IMR-90 (cell line): ENCODE data around the gene GLT8D2. TPM values are rescaled to one million over a fixed set of nuclear protein-coding genes. Genes with fewer than 3 reads are reported as not detected.
"Not testable (repeated sequence)": the region's sequence is repeated elsewhere in the genome, so short reads cannot be mapped to it uniquely, and the experiment has no call there.

Experiments used
- ATAC-seq: fragments of 200-7000 bp; cut with Tn5 transposase; 2 replicates; pipeline ENCODE4 v1.9.1; 2020; ENCODE audit warnings: low read depth, mild to moderate bottlenecking, moderate library complexity
- BruUV-seq: library from RNA; stranded (reverse); fragments of 400-500 nt; replicated peaks from 2 replicates; lab custom pipeline; 2021; lab: Mats Ljungman, UMichigan
- CTCF ChIA-PET: fragments of 300-600 bp; formaldehyde crosslinking; extraction: SDS; loops from one replicate; lab custom pipeline; 2021; ENCODE audit warnings: antibody characterized with exemption; lab: Yijun Ruan, JAX
- POLR2A ChIA-PET: fragments of 300-600 bp; sonication (Branson Sonifier 250); formaldehyde crosslinking; loops from one replicate; lab custom pipeline; 2022; ENCODE audit warnings: antibody characterized with exemption; ENCODE audit not compliant: unreplicated experiment; lab: Charles Lee
- DNase-seq: peaks from one replicate; pipeline ENCODE4 v3.0.0; 2013
- H2AFZ ChIP-seq: replicated peaks from 2 replicates; pipeline ENCODE3; 2013; ENCODE audit warnings: low read length, mild to moderate bottlenecking; ENCODE audit not compliant: poor library complexity
- H2AK5ac ChIP-seq: 2 replicates; pipeline ENCODE4 v1.6.1; 2013; ENCODE audit warnings: low read depth, low read length, inconsistent platforms
- H2AK9ac ChIP-seq: replicated peaks from 2 replicates; pipeline ENCODE3; 2013; ENCODE audit warnings: mild to moderate bottlenecking, low read depth, low read length, moderate library complexity; ENCODE audit not compliant: poor library complexity
- H2BK120ac ChIP-seq: 2 replicates; pipeline ENCODE4 v1.6.1; 2013; ENCODE audit warnings: low read depth, low read length, inconsistent platforms
- H2BK15ac ChIP-seq: 3 replicates; pipeline ENCODE4 v1.6.1; 2013; ENCODE audit warnings: low read depth, low read length, inconsistent platforms
- H2BK20ac ChIP-seq: 2 replicates; pipeline ENCODE4 v1.6.1; 2013; ENCODE audit warnings: low read depth, mild to moderate bottlenecking, inconsistent platforms, low read length, moderate library complexity
- H2BK5ac ChIP-seq: 2 replicates; pipeline ENCODE4 v1.6.1; 2013; ENCODE audit warnings: mild to moderate bottlenecking, low read depth, low read length, inconsistent platforms; ENCODE audit not compliant: poor library complexity, severe bottlenecking
- H3K14ac ChIP-seq: replicated peaks from 2 replicates; pipeline ENCODE4 v1.6.1; 2013; ENCODE audit warnings: low read depth, low read length, inconsistent platforms
- H3K18ac ChIP-seq: 2 replicates; pipeline ENCODE4 v1.6.1; 2013; ENCODE audit warnings: low read depth, low read length, control low read depth
- H3K23ac ChIP-seq: 2 replicates; pipeline ENCODE4 v1.6.1; 2013; ENCODE audit warnings: low read depth, low read length, inconsistent platforms
- H3K27ac ChIP-seq: 2 replicates; pipeline ENCODE4 v1.5.1; 2013; ENCODE audit warnings: mild to moderate bottlenecking, control low read depth, low read length; ENCODE audit not compliant: insufficient read depth
- H3K27me3 ChIP-seq: 2 replicates; pipeline ENCODE4 v1.6.1; 2013; ENCODE audit warnings: low read length; ENCODE audit not compliant: control insufficient read depth, insufficient read depth
- H3K36me3 ChIP-seq: 2 replicates; pipeline ENCODE4 v1.6.1; 2013; ENCODE audit warnings: low read length, mixed read lengths; ENCODE audit not compliant: control insufficient read depth, insufficient read depth
- H3K4ac ChIP-seq: 2 replicates; pipeline ENCODE4 v1.6.1; 2013; ENCODE audit warnings: low read depth, low read length, inconsistent platforms
- H3K4me1 ChIP-seq: 2 replicates; pipeline ENCODE4 v1.6.1; 2013; ENCODE audit warnings: low read length, mixed read lengths; ENCODE audit not compliant: control insufficient read depth, insufficient read depth
- H3K4me2 ChIP-seq: 2 replicates; pipeline ENCODE4 v1.6.1; 2013; ENCODE audit warnings: low read depth, mild to moderate bottlenecking, control low read depth, low read length, moderate library complexity
- H3K4me3 ChIP-seq: 2 replicates; pipeline ENCODE4 v1.5.1; 2013; ENCODE audit warnings: low read depth, mild to moderate bottlenecking, control low read depth, low read length, moderate library complexity; ENCODE audit not compliant: insufficient read depth
- H3K56ac ChIP-seq: 2 replicates; pipeline ENCODE4 v1.6.1; 2013; ENCODE audit warnings: low read length, inconsistent platforms; ENCODE audit not compliant: insufficient read depth; ENCODE audit errors: extremely low read depth
- H3K79me1 ChIP-seq, 2 experiments: 2 replicates each; pipeline ENCODE4 v1.6.1; 2013; ENCODE audit warnings: low read length in 2 of 2, inconsistent platforms in 1 of 2, low read depth in 1 of 2
- H3K9ac ChIP-seq: 2 replicates; pipeline ENCODE4 v1.6.1; 2013; ENCODE audit warnings: low read depth, low read length, control low read depth
- H3K9me1 ChIP-seq: 2 replicates; pipeline ENCODE4 v1.6.1; 2013; ENCODE audit warnings: low read length, inconsistent platforms; ENCODE audit not compliant: insufficient read depth
- H3K9me3 ChIP-seq: 2 replicates; pipeline ENCODE4 v1.6.1; 2013; ENCODE audit warnings: low read length; ENCODE audit not compliant: control insufficient read depth, insufficient read depth
- H4K20me1 ChIP-seq: 2 replicates; pipeline ENCODE4 v1.6.1; 2013; ENCODE audit warnings: low read length, inconsistent platforms; ENCODE audit not compliant: insufficient read depth
- H4K5ac ChIP-seq: 2 replicates; pipeline ENCODE4 v1.6.1; 2013; ENCODE audit warnings: mild to moderate bottlenecking, low read depth, low read length, control low read depth
- H4K8ac ChIP-seq, 2 experiments: 2 replicates each; pipeline ENCODE4 v1.6.1; 2013; ENCODE audit warnings: low read depth in 2 of 2, low read length in 2 of 2, control low read depth in 1 of 2, inconsistent platforms in 1 of 2
- H4K91ac ChIP-seq: 2 replicates; pipeline ENCODE4 v1.6.1; 2013; ENCODE audit warnings: low read depth, low read length, inconsistent platforms; ENCODE audit not compliant: insufficient read depth
- WGBS, 2 experiments: methylation state at CpG; one replicate each; pipeline versions ENCODE4 v1.1.5 to v1.1.7; 2013; ENCODE audit warnings: missing lambda C conversion rate in 2 of 2; ENCODE audit not compliant: insufficient read length in 1 of 2; ENCODE audit errors: extremely low coverage in 2 of 2; 5-methylcytosine and 5-hydroxymethylcytosine counted together
- dilution Hi-C: fragments of 300-500 bp; cut with HindIII; formaldehyde crosslinking; loops from one replicate; pipeline ENCODE4 v1.14.3; 2018; ENCODE audit warnings: low sequenced_read_pairs; ENCODE audit not compliant: unreplicated experiment
- in situ Hi-C: fragments of 300-500 bp; cut with MboI; formaldehyde crosslinking; loops from 3 replicates; pipeline ENCODE4 v1.14.3; 2019; ENCODE audit warnings: low sequenced_read_pairs, inconsistent platforms, mixed read lengths
- intact Hi-C: fragments of 100-400 bp; cut with micrococcal nuclease; formaldehyde crosslinking; loops from 2 replicates; pipeline ENCODE4 v1.10.0; 2022
- polyA plus RNA-seq, 3 experiments: library from polyadenylated mRNA; depleted of rRNA; stranded (reverse); fragments of >200 nt; gene quantifications; 2 replicates each; pipeline ENCODE4 v1.2.3, GENCODE V29; 2012; ENCODE audit warnings: low replicate concordance in 1 of 3
- total RNA-seq: library from RNA; depleted of rRNA; stranded (reverse); fragments of >200 nt; gene quantifications from 2 replicates; pipeline ENCODE4 v1.2.3, GENCODE V29; 2012

Gene GLT8D2
- total and polyA plus RNA-seq, 2 of the 4 experiments (the other 2 are of a cell fraction): 33.5 to 47.9 TPM

- H3K36me3 ChIP-seq, H4K20me1 ChIP-seq, H3K9me1 ChIP-seq, H3K4me1 ChIP-seq, H3K56ac ChIP-seq, H2AK9ac ChIP-seq, BruUV-seq, H3K9ac ChIP-seq, H4K91ac ChIP-seq, H3K27ac ChIP-seq, H2BK20ac ChIP-seq, H2AK5ac ChIP-seq, H3K23ac ChIP-seq, H3K18ac ChIP-seq, intact Hi-C loops, H3K9me3 ChIP-seq, ATAC-seq, H4K8ac ChIP-seq, H3K4me2 ChIP-seq, H3K14ac ChIP-seq, in situ Hi-C loops, H2AFZ ChIP-seq, H2BK5ac ChIP-seq, dilution Hi-C loops, H3K4me3 ChIP-seq, H4K5ac ChIP-seq, H3K27me3 ChIP-seq, H3K79me1 ChIP-seq, POLR2A ChIA-PET, DNase-seq, H3K4ac ChIP-seq, H2BK120ac ChIP-seq, H2BK15ac ChIP-seq: not testable (repeated sequence)
- CTCF ChIA-PET: interaction anchor here (0.7 kb wide), 1 partner anchor 12 kb away, joined by 3 read pairs; no protein-coding TSS in a partner anchor
- WGBS, 2 experiments: no CpG with 5 or more reads among the region's 1 CpG
These were observed 28.1 kb downstream of the GLT8D2 start for GRCh38 chr12:104021862-104022261.
